Body of pancreas (tissue), 4 donors: ENCODE data around the gene PMIS2. TPM values are rescaled to one million over a fixed set of nuclear protein-coding genes. Genes with fewer than 3 reads are reported as not detected.

ENCODE experiments used
- ATAC-seq: fragments of 150-250 bp; one replicate; pipeline ENCODE4 v1.9.1; 2016
- DNase-seq, 4 donors: peaks; one replicate each; pipeline ENCODE4 v3.0.0-alpha.2; 2019
- H3K27ac ChIP-seq, 4 donors: fragments of 200-600 bp; sonication (generic); 1 replicate in 3 of 4; 2 replicates in 1 of 4; pipeline versions ENCODE4 v1.5.1 to v1.6.1; 2016 to 2019; ENCODE audit warnings: mild to moderate bottlenecking in 1 of 4, mixed read lengths in 1 of 4, moderate library complexity in 1 of 4
- H3K27me3 ChIP-seq, 2 donors: fragments of 200-600 bp; sonication (generic); one replicate each; pipeline ENCODE4 v1.6.0; 2016; ENCODE audit warnings: mild to moderate bottlenecking in 1 of 2
- H3K36me3 ChIP-seq, 2 donors: fragments of 200-600 bp; sonication (generic); replicated peaks in 1 of 2; 2 replicates each; pipeline ENCODE4 v1.5.1; 2016; ENCODE audit warnings: low read depth in 2 of 2; ENCODE audit not compliant: insufficient read depth in 1 of 2
- H3K4me1 ChIP-seq: fragments of 200-600 bp; sonication (generic); one replicate; pipeline ENCODE4 v1.6.0; 2016
- H3K4me3 ChIP-seq, 2 donors: fragments of 200-600 bp; sonication (generic); 1 replicate in 1 of 2; 2 replicates in 1 of 2; pipeline ENCODE4 v1.5.1; 2016 to 2019
- H3K9me3 ChIP-seq, 3 donors: fragments of 200-600 bp; sonication (generic); 1 replicate in 2 of 3; 2 replicates in 1 of 3; pipeline ENCODE4 v1.5.1; 2016
- POLR2A ChIP-seq, 3 donors: fragments of 450-650 bp; IDR thresholded peaks; one replicate each; pipeline ENCODE4 v1.6.1; 2016; ENCODE audit warnings: antibody characterized with exemption in 3 of 3, mild to moderate bottlenecking in 2 of 3
- WGBS, 2 donors: methylation state at CpG; one replicate each; pipeline ENCODE4 v1.1.5; 2017; 5-methylcytosine and 5-hydroxymethylcytosine counted together
- intact Hi-C: fragments of 100-400 bp; cut with DNase I; formaldehyde crosslinking; loops from one replicate; pipeline ENCODE4 v1.15.1; 2023
- total RNA-seq, 2 donors: library from RNA; depleted of rRNA; stranded (reverse); fragments of >200 nt; gene quantifications; one replicate each; pipeline ENCODE4 v1.1.0, GENCODE V29; 2016
- TF ChIP-seq, protein P1 (sequence below), 7 experiments: fragments of 450-650 bp in 4 of 7; fragments of 200-600 bp in 3 of 7; sonication (generic) in 3 of 7; IDR thresholded peaks; one replicate each; pipeline ENCODE4 v1.5.1; 2016 to 2019; ENCODE audit warnings: antibody characterized with exemption in 7 of 7

PMIS2 gene
- total RNA-seq, 2 donors from 2014 or later: not detected

GRCh38 chr19:35546532-35546931 lies 39.4 kb upstream of the PMIS2 start:
- TF ChIP-seq POLR2A (IDR thresholded peaks at IDR 0.05): no peak
- TF ChIP-seq, protein P1, sequence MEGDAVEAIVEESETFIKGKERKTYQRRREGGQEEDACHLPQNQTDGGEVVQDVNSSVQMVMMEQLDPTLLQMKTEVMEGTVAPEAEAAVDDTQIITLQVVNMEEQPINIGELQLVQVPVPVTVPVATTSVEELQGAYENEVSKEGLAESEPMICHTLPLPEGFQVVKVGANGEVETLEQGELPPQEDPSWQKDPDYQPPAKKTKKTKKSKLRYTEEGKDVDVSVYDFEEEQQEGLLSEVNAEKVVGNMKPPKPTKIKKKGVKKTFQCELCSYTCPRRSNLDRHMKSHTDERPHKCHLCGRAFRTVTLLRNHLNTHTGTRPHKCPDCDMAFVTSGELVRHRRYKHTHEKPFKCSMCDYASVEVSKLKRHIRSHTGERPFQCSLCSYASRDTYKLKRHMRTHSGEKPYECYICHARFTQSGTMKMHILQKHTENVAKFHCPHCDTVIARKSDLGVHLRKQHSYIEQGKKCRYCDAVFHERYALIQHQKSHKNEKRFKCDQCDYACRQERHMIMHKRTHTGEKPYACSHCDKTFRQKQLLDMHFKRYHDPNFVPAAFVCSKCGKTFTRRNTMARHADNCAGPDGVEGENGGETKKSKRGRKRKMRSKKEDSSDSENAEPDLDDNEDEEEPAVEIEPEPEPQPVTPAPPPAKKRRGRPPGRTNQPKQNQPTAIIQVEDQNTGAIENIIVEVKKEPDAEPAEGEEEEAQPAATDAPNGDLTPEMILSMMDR (IDR thresholded peaks at IDR 0.05): no peak
- ATAC-seq: no peak
- DNase-seq: no peak
- Histone ChIP-seq H3K4me1 (peaks cover 53% of the 10 kb centered on the region), H3K27me3 (no peaks in the 10 kb centered on the region), H3K36me3 (no peaks in the 10 kb centered on the region), H3K9me3 (no peaks in the 10 kb centered on the region), H3K4me3 (peak overlapping the region in 1 of 2 donors; percentile 83), H3K27ac (no peak overlapping the region)
- 36 to 58% methylated on average over 5 to 8 of the region's 8 CpGs for WGBS, 2 donors
- intact Hi-C loops: no loop called here

- H3K9me3 ChIP-seq: no peaks in the 10 kb centered on the region
- DNase-seq (peak; percentile 70 to 83 (median 78)), ATAC-seq (peak; percentile 52)
- no peaks in the 10 kb centered on the region for H3K36me3 ChIP-seq
- H3K4me1 ChIP-seq: peaks cover 52% of the 10 kb centered on the region
- H3K27me3 ChIP-seq: no peaks in the 10 kb centered on the region
- no peak overlapping the region for H3K4me3 ChIP-seq
- no peak for TF ChIP-seq POLR2A (IDR thresholded peaks at IDR 0.05)
- TF ChIP-seq, protein P1 (IDR thresholded peaks at IDR 0.05): peak; percentile 80 to 90 (median 87)
- 14 to 17% methylated on average over 6 of the region's 6 CpGs for WGBS, 2 donors
- intact Hi-C loops: no loop called here
- peak overlapping the region in 3 of 4 donors; percentile 32 to 69 (median 68) for H3K27ac ChIP-seq
Observed at GRCh38 chr19:35549174-35549788, 36.7 kb upstream of the PMIS2 start.

DNA sequence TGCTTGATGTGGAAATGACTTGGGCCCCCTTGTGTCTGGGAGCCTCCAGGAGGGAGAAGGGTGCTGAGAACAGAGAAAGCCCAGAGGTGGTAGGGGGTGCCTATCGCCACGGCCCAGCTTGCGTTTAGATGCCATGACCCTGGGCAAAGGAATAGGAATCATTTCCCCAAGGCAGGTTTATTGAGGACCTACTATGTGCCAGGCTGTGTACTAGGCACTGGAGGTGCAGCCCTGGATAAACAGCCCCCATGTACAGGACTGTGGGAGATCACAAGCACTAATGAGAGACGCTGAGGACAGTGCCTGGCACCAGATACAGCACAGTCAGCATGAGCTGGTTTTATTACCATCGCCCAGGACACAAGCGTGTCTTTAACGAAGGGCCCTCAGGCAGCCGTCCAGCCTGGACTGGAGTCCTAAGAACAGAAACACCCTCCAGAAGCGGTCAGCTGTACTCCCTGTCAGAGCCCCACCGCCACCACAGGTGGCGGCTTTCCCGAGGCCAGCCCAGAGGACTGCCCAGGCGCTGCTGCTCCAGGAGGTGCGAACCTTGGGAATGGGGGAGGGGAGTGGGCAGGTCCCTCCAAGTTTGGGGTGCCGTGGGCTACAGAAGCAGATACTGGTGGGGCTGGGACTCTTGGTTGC lies 36.0 kb upstream of the PMIS2 start:
- Histone ChIP-seq H3K27me3 (no peaks in the 10 kb centered on the region), H3K9me3 (no peaks in the 10 kb centered on the region), H3K4me1 (peaks cover 47% of the 10 kb centered on the region), H3K36me3 (no peaks in the 10 kb centered on the region), H3K27ac (peak overlapping the region in 3 of 4 donors; percentile 32 to 69 (median 68)), H3K4me3 (no peak overlapping the region)
- ATAC-seq (peak; percentile 74), DNase-seq (peak; percentile 77 to 88 (median 86))
- 25 to 49% methylated on average over 11 to 15 of the region's 15 CpGs for WGBS, 2 donors
- intact Hi-C loops: loop anchor here (10.0 kb wide), 1 partner anchor 165 kb away; the partner anchor contains the start of gene KMT2B
- TF ChIP-seq, protein P1 (IDR thresholded peaks at IDR 0.05): peak in 3 of 7 experiments; percentile 8 to 36 (median 22)
- no peak for TF ChIP-seq POLR2A (IDR thresholded peaks at IDR 0.05)

DNA sequence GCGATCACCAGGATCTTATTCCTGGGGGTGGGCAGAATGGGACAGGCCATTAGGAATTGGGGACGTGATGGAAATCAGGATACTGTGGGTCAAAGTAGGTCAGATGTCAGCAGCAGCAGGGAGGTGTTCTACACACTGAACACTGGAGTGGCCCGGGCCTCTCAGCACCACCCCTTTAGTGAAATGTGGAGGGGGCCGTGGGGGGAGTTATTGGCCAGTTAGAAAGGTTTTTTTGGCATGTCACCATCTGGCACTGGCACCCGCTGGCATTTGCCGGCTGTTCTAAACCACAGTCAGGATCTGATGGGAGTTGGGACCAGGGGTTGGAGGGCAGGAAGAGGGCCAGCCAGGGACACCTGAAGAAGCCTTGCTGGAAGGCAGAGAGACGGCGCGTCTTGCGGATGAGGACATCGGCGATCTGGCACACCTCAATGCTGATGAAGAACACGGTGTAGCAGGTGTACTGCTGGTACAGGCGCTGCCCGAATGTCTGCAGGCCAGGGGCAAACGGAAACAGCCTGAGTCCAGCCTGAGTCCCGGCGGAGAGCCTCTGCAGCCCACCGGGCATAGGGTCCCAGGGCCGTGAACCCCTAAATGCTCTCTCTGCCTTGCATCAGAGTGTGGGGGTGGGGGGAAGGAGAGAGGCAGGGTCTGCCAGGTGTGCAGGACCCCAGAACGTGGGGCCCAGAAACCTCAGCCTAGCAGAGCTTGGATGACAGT lies 34.7 kb upstream of the PMIS2 start:
- no peaks in the 10 kb centered on the region for H3K36me3 ChIP-seq
- H3K9me3 ChIP-seq: no peaks in the 10 kb centered on the region
- H3K4me3 ChIP-seq: no peak overlapping the region
- ATAC-seq: no peak
- TF ChIP-seq POLR2A (IDR thresholded peaks at IDR 0.05): no peak
- TF ChIP-seq, protein P1 (IDR thresholded peaks at IDR 0.05): no peak
- intact Hi-C loops: loop anchor here (10.0 kb wide), 1 partner anchor 164 kb away; the partner anchor contains the start of gene KMT2B
- peak overlapping the region in 2 of 4 donors; percentile 68 to 69 for H3K27ac ChIP-seq
- 73% methylated on average over 16 to 19 of the region's 21 CpGs for WGBS, 2 donors
- peak in 1 of 4 donors; percentile 30 for DNase-seq
- H3K27me3 ChIP-seq: no peaks in the 10 kb centered on the region
- H3K4me1 ChIP-seq: peaks cover 44% of the 10 kb centered on the region
